ENCODE results near the gene MYO3B.
"Not testable (repeated sequence)": the region's sequence is repeated elsewhere in the genome, so short reads cannot be mapped to it uniquely, and the experiment has no call there.

The MYO3B gene

GRCh38 chr2:170208967-170209366 lies 31.0 kb downstream of the MYO3B start:
- no peak for DNase-seq (ENCODE audit: low read depth)

GRCh38 chr2:170212625-170213280 lies 34.8 kb downstream of the MYO3B start:
- DNase-seq (ENCODE audit: low read depth), result peak; percentile 8

GRCh38 chr2:170213281-170213625 lies 35.3 kb downstream of the MYO3B start:
- DNase-seq (ENCODE audit: low read depth), result not testable (repeated sequence)

GRCh38 chr2:170213651-170214050 lies 35.7 kb downstream of the MYO3B start:
- no peak for DNase-seq (ENCODE audit: low read depth)

- DNase-seq (ENCODE audit: low read depth), result no peak
These were observed 36.5 kb downstream of the MYO3B start for GRCh38 chr2:170214309-170214948.

GRCh38 chr2:170215021-170215420 lies 37.1 kb downstream of the MYO3B start:
- no peak for DNase-seq (ENCODE audit: low read depth)

- no peak for DNase-seq (ENCODE audit: low read depth)
These were observed 38.5 kb downstream of the MYO3B start for GRCh38 chr2:170216428-170216827.

GRCh38 chr2:170216981-170217380 lies 39.0 kb downstream of the MYO3B start:
- DNase-seq (ENCODE audit: low read depth), result no peak

GRCh38 chr2:170217778-170218251 lies 39.9 kb downstream of the MYO3B start:
- peak; percentile 6 for DNase-seq (ENCODE audit: low read depth)

GRCh38 chr2:170218456-170218855 lies 40.5 kb downstream of the MYO3B start:
- DNase-seq (ENCODE audit: low read depth), result peak; percentile 11

GRCh38 chr2:170218931-170219330 lies 41.0 kb downstream of the MYO3B start:
- DNase-seq (ENCODE audit: low read depth), result no peak

- peak; percentile 81 for DNase-seq (ENCODE audit: low read depth)
These were observed 43.7 kb downstream of the MYO3B start for GRCh38 chr2:170221317-170222288.

- DNase-seq (ENCODE audit: low read depth), result peak; percentile 69
These were observed 44.4 kb downstream of the MYO3B start for GRCh38 chr2:170222298-170222697.

- DNase-seq (ENCODE audit: low read depth), result no peak
These were observed 44.9 kb downstream of the MYO3B start for GRCh38 chr2:170222842-170223241.

GRCh38 chr2:170224692-170225294 lies 46.8 kb downstream of the MYO3B start:
- no peak for DNase-seq (ENCODE audit: low read depth)

GRCh38 chr2:170226216-170226615 lies 48.3 kb downstream of the MYO3B start:
- no peak for DNase-seq (ENCODE audit: low read depth)

GRCh38 chr2:170227507-170227947 lies 49.6 kb downstream of the MYO3B start:
- DNase-seq (ENCODE audit: low read depth), result no peak

- DNase-seq (ENCODE audit: low read depth), result no peak
These were observed 50.0 kb downstream of the MYO3B start for GRCh38 chr2:170227951-170228350.

GRCh38 chr2:170228429-170228828 lies 50.5 kb downstream of the MYO3B start:
- DNase-seq (ENCODE audit: low read depth), result no peak

- DNase-seq (ENCODE audit: low read depth), result no peak
These were observed 51.2 kb downstream of the MYO3B start for GRCh38 chr2:170229125-170229524.

- no peak for DNase-seq (ENCODE audit: low read depth)
These were observed 51.8 kb downstream of the MYO3B start for GRCh38 chr2:170229744-170230143.

Measured in iris pigment epithelial cell (primary cell).